K562 (cell line): ENCODE data around the gene SLC4A2. TPM values are rescaled to one million over a fixed set of nuclear protein-coding genes. Genes with fewer than 3 reads are reported as not detected.

Source experiments
- ARID2 ChIP-seq: fragments of 450-650 bp; IDR thresholded peaks from 2 replicates; pipeline ENCODE4 v1.6.1; 2017; ENCODE audit warnings: antibody characterized with exemption, mild to moderate bottlenecking
- CHD1 ChIP-seq: fragments of 200-600 bp; sonication (generic); IDR thresholded peaks from one replicate; pipeline ENCODE4 v1.6.1; 2012; ENCODE audit warnings: mild to moderate bottlenecking, moderate library complexity, low read length, inconsistent platforms
- ETV1 ChIP-seq: fragments of 450-650 bp; conservative IDR thresholded peaks from 2 replicates; pipeline ENCODE4 v1.6.1; 2016; ENCODE audit warnings: missing genetic modification characterization, control low read depth, low read depth, missing compliant biosample characterization
- GABPB1 ChIP-seq: sonication (generic); formaldehyde crosslinking; IDR thresholded peaks from 2 replicates; pipeline ENCODE4 v1.8.0; 2022; ENCODE audit warnings: mild to moderate bottlenecking, missing genetic modification reagents
- GATAD2A ChIP-seq: fragments of 450-650 bp; IDR thresholded peaks from 2 replicates; pipeline ENCODE4 v1.6.1; 2017
- HEY1 ChIP-seq: fragments of 250-450 bp; sonication (Bioruptor Pico); IDR thresholded peaks from 2 replicates; pipeline ENCODE4 v1.5.0; 2020; ENCODE audit warnings: mild to moderate bottlenecking, moderate library complexity, borderline replicate concordance
- MXI1 ChIP-seq: IDR thresholded peaks from 2 replicates; pipeline ENCODE4 v1.6.1; 2011; ENCODE audit warnings: low read depth, mild to moderate bottlenecking, improper control_type of control experiment, low read length
- MYC ChIP-seq, 2 experiments: fragments of 250-450 bp in 1 of 2; sonication (Bioruptor Pico) in 1 of 2; IDR thresholded peaks; 2 replicates each; pipeline versions ENCODE4 v1.5.1 to v1.6.1; 2012 to 2021; ENCODE audit warnings: low read depth in 2 of 2, borderline replicate concordance in 1 of 2, improper control_type of control experiment in 1 of 2, low read length in 1 of 2, mild to moderate bottlenecking in 1 of 2, moderate library complexity in 1 of 2
- SREBF1 ChIP-seq: fragments of 150-350 bp; IDR thresholded peaks from 2 replicates; pipeline ENCODE4 v1.6.1; 2014; ENCODE audit warnings: antibody characterized with exemption, low read depth, low read length, borderline replicate concordance
- SREBF2 ChIP-seq: sonication (generic); formaldehyde crosslinking; IDR thresholded peaks from 2 replicates; pipeline ENCODE4 v1.4.0; 2020; ENCODE audit warnings: mild to moderate bottlenecking, missing genetic modification reagents
- SRF ChIP-seq, 2 experiments: fragments of 250-450, 450-650 bp in 1 of 2; sonication (Bioruptor Pico) in 1 of 2; sonication (generic) in 1 of 2; formaldehyde crosslinking; IDR thresholded peaks; 2 replicates each; pipeline versions ENCODE4 v1.5.0 to v1.5.1; 2020 to 2022; ENCODE audit warnings: mild to moderate bottlenecking in 1 of 2, missing genetic modification reagents in 1 of 2
- TEAD4 ChIP-seq, 2 experiments: sonication (generic) in 1 of 2; formaldehyde crosslinking in 1 of 2; IDR thresholded peaks; 2 replicates each; pipeline versions ENCODE4 v1.6.1 to v1.8.0; 2012 to 2022; ENCODE audit warnings: borderline replicate concordance in 1 of 2, inconsistent platforms in 1 of 2, low read length in 1 of 2, mild to moderate bottlenecking in 1 of 2, missing genetic modification reagents in 1 of 2
- U2AF1 ChIP-seq: fragments of 200-400 bp; formaldehyde crosslinking; optimal IDR thresholded peaks from 2 replicates; pipeline ENCODE3; 2017; ENCODE audit warnings: mild to moderate bottlenecking, low read depth, low read length, moderate library complexity
- ZBTB40 ChIP-seq, 2 experiments: fragments of 450-650 bp in 1 of 2; sonication (generic) in 1 of 2; formaldehyde crosslinking in 1 of 2; IDR thresholded peaks; 2 replicates each; pipeline versions ENCODE4 v1.7.1 to v1.9.0; 2016 to 2022; ENCODE audit warnings: inconsistent platforms in 1 of 2, mild to moderate bottlenecking in 1 of 2, missing genetic modification reagents in 1 of 2
- ZNF212 ChIP-seq: fragments of 450-650 bp; formaldehyde crosslinking; IDR thresholded peaks from 2 replicates; pipeline ENCODE4 v1.4.0; 2020; ENCODE audit warnings: mild to moderate bottlenecking
- ZNF707 ChIP-seq: fragments of 250-450 bp; sonication (Bioruptor Pico); conservative IDR thresholded peaks from 2 replicates; pipeline ENCODE4 v1.8.0; 2022; ENCODE audit warnings: inconsistent platforms, mild to moderate bottlenecking, moderate library complexity
- ZNF75A ChIP-seq: fragments of 450-650 bp; formaldehyde crosslinking; IDR thresholded peaks from 2 replicates; pipeline ENCODE4 v1.4.0; 2020; ENCODE audit warnings: mild to moderate bottlenecking
- ZNF780A ChIP-seq: fragments of 250-450 bp; sonication (Bioruptor Pico); IDR thresholded peaks from 2 replicates; pipeline ENCODE4 v1.5.0; 2021; ENCODE audit warnings: mild to moderate bottlenecking
- polyA plus RNA-seq, 8 experiments: library from polyadenylated mRNA; depleted of rRNA in 4 of 8; stranded (reverse) in 5 of 8; unstranded in 3 of 8; fragments of >200 nt; fragmentation: Nextera tagmentation in 2 of 8; fragmentation: Illumina TruSeq in 1 of 8; extraction: Ambion mirVana in 2 of 8; extraction: Trizol in 1 of 8; gene quantifications; 2 replicates each; pipeline versions ENCODE4 v1.2.1 to v1.2.3, GENCODE V29; 2011 to 2014; ENCODE audit warnings: inconsistent platforms in 1 of 8, missing spikeins in 1 of 8
- total RNA-seq, 7 experiments: library from RNA; depleted of rRNA in 6 of 7; stranded (reverse); fragments of >200 nt in 6 of 7; fragmentation: Illumina TruSeq in 2 of 7; extraction: Trizol in 2 of 7; gene quantifications; 2 replicates each; pipeline versions ENCODE4 v1.2.1 to v1.2.3, GENCODE V29; 2011 to 2021; ENCODE audit warnings: low replicate concordance in 1 of 7
- TF ChIP-seq, protein P1 (sequence below): sonication (generic); formaldehyde crosslinking; IDR thresholded peaks from 2 replicates; pipeline ENCODE4 v1.9.0; 2022; ENCODE audit warnings: mild to moderate bottlenecking, missing genetic modification reagents

Gene SLC4A2
- total and polyA plus RNA-seq, 9 of the 15 experiments (the other 6 are each of a cell fraction or from before 2014, with no cell fraction given), result 11.4 to 375 (median 130) TPM

GRCh38 chr7:151086802-151087244, 27.4 kb downstream of the SLC4A2 start (continued):
- peak; percentile 65 for TF ChIP-seq ZBTB40 (IDR thresholded peaks at IDR 0.05)
- no peak for TF ChIP-seq ZBTB40 (CRISPR knock-in tag; IDR thresholded peaks at IDR 0.05)
- no peak for TF ChIP-seq ZNF75A
- no peak for TF ChIP-seq ZNF707 (CRISPR knock-in tag)
- TF ChIP-seq CHD1, result peak; percentile 92
- no peak for TF ChIP-seq U2AF1
- peak; percentile 42; the same call in 1 of the 2 replicates for TF ChIP-seq ETV1 (tag)
- no peak for TF ChIP-seq GABPB1 (CRISPR knock-in tag)
- no peak for TF ChIP-seq TEAD4 (IDR thresholded peaks at IDR 0.05; ENCODE audit: low read length)
- TF ChIP-seq TEAD4 (CRISPR knock-in tag; IDR thresholded peaks at IDR 0.05; ENCODE audit: borderline replicate concordance), result 0 out of 2 replicates have a peak, but pooled peaks have one; percentile 34
- TF ChIP-seq ARID2, result 0 out of 2 replicates have a peak, but pooled peaks have one; percentile 18
- no peak for TF ChIP-seq MXI1
- 0 out of 2 replicates have a peak, but pooled peaks have one; percentile 28 for TF ChIP-seq GATAD2A
- no peak for TF ChIP-seq ZNF212 (CRISPR knock-in tag)
- TF ChIP-seq SREBF2 (CRISPR knock-in tag), result no peak
- no peak for TF ChIP-seq MYC (IDR thresholded peaks at IDR 0.05; ENCODE audit: low read depth, low read length)
- TF ChIP-seq MYC (CRISPR knock-in tag; IDR thresholded peaks at IDR 0.05; ENCODE audit: borderline replicate concordance, low read depth), result peak; percentile 84; the same call in 1 of the 2 replicates
- TF ChIP-seq, protein P1, sequence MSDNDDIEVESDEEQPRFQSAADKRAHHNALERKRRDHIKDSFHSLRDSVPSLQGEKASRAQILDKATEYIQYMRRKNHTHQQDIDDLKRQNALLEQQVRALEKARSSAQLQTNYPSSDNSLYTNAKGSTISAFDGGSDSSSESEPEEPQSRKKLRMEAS (CRISPR knock-in tag), result peak; percentile 68
- TF ChIP-seq SRF (CRISPR knock-in tag; IDR thresholded peaks at IDR 0.05), result no peak; a peak in 1 of 4 replicates
- TF ChIP-seq SREBF1, result 0 out of 2 replicates have a peak, but pooled peaks have one; percentile 37
- TF ChIP-seq ZNF780A, result no peak
- TF ChIP-seq HEY1 (CRISPR knock-in tag), result no peak
